ENCODE measurements around the gene KLHDC10. TPM values are rescaled to one million over a fixed set of nuclear protein-coding genes. Genes with fewer than 3 reads are reported as not detected.
"Not testable (repeated sequence)": the region's sequence is repeated elsewhere in the genome, so short reads cannot be mapped to it uniquely, and the experiment has no call there.

The KLHDC10 gene
- total and polyA plus RNA-seq, 2 experiments from 2014 or later = 6.2 to 14.4 TPM

GRCh38 chr7:130070861-130071622 lies 708 bp downstream of the KLHDC10 start:
- no peak for TF ChIP-seq CTCF (IDR thresholded peaks at IDR 0.05; ENCODE audit: low read depth, low read length)
- Histone ChIP-seq H3K9me3 (ENCODE audit: low read depth) (no peaks in the 10 kb centered on the region), H3K4me3 (peak overlapping the region; percentile 79), H3K27me3 (no peaks in the 10 kb centered on the region), H3K36me3 (no peaks in the 10 kb centered on the region), H3K27ac (peak overlapping the region; percentile 81), H3K4me1 (ENCODE audit: low read depth) (peaks cover 14% of the 10 kb centered on the region)
- DNase-seq (ENCODE audit: low read depth in 1 of 2, low spot score in 1 of 2) = peak in 1 of 2 donors; percentile 45

GRCh38 chr7:130071701-130072622 lies 1.6 kb downstream of the KLHDC10 start:
- H3K27me3 ChIP-seq = no peaks in the 10 kb centered on the region
- H3K4me3 ChIP-seq = peak overlapping the region; percentile 79
- no peaks in the 10 kb centered on the region for H3K36me3 ChIP-seq
- no peak overlapping the region for H3K27ac ChIP-seq
- H3K9me3 ChIP-seq (ENCODE audit: low read depth) = no peaks in the 10 kb centered on the region
- TF ChIP-seq CTCF (IDR thresholded peaks at IDR 0.05; ENCODE audit: low read depth, low read length) = peak; percentile 94
- peak; percentile 86 to 92 for DNase-seq (ENCODE audit: low read depth in 1 of 2, low spot score in 1 of 2)
- H3K4me1 ChIP-seq (ENCODE audit: low read depth) = peaks cover 14% of the 10 kb centered on the region

GRCh38 chr7:130079846-130080394 lies 9.6 kb downstream of the KLHDC10 start:
- Histone ChIP-seq H3K27me3 (no peaks in the 10 kb centered on the region), H3K36me3 (no peaks in the 10 kb centered on the region), H3K4me1 (ENCODE audit: low read depth) (no peaks in the 10 kb centered on the region), H3K27ac (no peak overlapping the region), H3K4me3 (no peak overlapping the region), H3K9me3 (ENCODE audit: low read depth) (no peaks in the 10 kb centered on the region)
- no peak for DNase-seq (ENCODE audit: low read depth in 1 of 2, low spot score in 1 of 2)
- no peak for TF ChIP-seq CTCF (IDR thresholded peaks at IDR 0.05; ENCODE audit: low read depth, low read length)

GRCh38 chr7:130083497-130083896 lies 13.2 kb downstream of the KLHDC10 start:
- not testable (repeated sequence) for H3K27me3 ChIP-seq; H3K36me3 ChIP-seq; DNase-seq (ENCODE audit: low read depth in 1 of 2, low spot score in 1 of 2); H3K9me3 ChIP-seq (ENCODE audit: low read depth); H3K4me1 ChIP-seq (ENCODE audit: low read depth); H3K4me3 ChIP-seq; H3K27ac ChIP-seq

GRCh38 chr7:130084037-130084875 lies 13.9 kb downstream of the KLHDC10 start:
- Histone ChIP-seq H3K27me3 (no peaks in the 10 kb centered on the region), H3K27ac (no peak overlapping the region), H3K4me1 (ENCODE audit: low read depth) (no peaks in the 10 kb centered on the region), H3K4me3 (no peak overlapping the region), H3K36me3 (no peaks in the 10 kb centered on the region), H3K9me3 (ENCODE audit: low read depth) (no peaks in the 10 kb centered on the region)
- peak in 1 of 2 donors; percentile 55 for DNase-seq (ENCODE audit: low read depth in 1 of 2, low spot score in 1 of 2)
- peak; percentile 46 for TF ChIP-seq CTCF (IDR thresholded peaks at IDR 0.05; ENCODE audit: low read depth, low read length)

GRCh38 chr7:130085235-130085634 lies 14.9 kb downstream of the KLHDC10 start:
- not testable (repeated sequence) for H3K27me3 ChIP-seq; H3K4me3 ChIP-seq; H3K36me3 ChIP-seq; H3K27ac ChIP-seq; H3K9me3 ChIP-seq (ENCODE audit: low read depth); DNase-seq (ENCODE audit: low read depth in 1 of 2, low spot score in 1 of 2); H3K4me1 ChIP-seq (ENCODE audit: low read depth)

Measured in cardiac muscle cell (in vitro differentiated cells and primary cell).